GM21619 (cell line): ENCODE data around the gene EVX1.

Experiments
- ATAC-seq: cut with Tn5 transposase; IDR thresholded peaks from one replicate; pipeline ENCODE4 v1.9.1; 2021; ENCODE audit not compliant: unreplicated experiment

Gene EVX1

DNA sequence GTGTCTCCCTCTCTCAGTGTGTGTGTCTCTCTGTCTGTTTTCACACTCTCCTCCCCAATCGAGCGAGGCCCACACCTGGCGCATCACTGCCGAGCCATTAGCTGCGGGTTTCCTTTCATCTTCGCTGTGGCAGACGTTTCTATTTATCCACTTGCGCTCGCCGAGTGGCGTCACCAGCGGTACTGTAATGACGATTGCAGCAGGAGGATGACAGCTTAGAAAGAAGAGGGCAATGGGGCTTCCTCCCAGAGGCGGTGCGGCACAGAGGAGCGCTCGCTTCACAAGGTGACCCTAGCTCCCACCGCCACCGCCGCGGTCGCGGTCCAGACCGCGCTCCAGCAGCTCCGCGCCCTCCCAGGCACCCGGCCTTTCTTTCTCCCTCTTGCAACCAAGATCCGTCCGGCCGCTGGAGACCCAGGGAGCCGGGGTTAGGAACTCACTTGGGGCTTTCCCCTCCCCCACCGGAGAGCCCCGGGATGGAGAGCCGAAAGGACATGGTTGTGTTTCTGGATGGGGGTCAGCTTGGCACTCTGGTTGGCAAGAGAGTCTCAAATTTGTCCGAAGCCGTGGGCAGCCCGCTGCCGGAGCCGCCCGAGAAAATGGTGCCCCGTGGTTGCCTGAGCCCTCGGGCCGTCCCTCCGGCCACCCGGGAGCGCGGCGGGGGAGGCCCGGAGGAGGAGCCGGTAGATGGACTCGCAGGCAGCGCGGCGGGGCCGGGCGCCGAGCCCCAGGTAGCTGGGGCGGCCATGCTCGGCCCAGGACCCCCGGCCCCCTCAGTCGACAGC lies at the start of gene EVX1:
Gene EVX1, plus strand, starts transcription at position 248 of the 785 bp plus-strand sequence. Its CDS starts 229 bp downstream, at position 477.
- ATAC-seq, result no peak

DNA sequence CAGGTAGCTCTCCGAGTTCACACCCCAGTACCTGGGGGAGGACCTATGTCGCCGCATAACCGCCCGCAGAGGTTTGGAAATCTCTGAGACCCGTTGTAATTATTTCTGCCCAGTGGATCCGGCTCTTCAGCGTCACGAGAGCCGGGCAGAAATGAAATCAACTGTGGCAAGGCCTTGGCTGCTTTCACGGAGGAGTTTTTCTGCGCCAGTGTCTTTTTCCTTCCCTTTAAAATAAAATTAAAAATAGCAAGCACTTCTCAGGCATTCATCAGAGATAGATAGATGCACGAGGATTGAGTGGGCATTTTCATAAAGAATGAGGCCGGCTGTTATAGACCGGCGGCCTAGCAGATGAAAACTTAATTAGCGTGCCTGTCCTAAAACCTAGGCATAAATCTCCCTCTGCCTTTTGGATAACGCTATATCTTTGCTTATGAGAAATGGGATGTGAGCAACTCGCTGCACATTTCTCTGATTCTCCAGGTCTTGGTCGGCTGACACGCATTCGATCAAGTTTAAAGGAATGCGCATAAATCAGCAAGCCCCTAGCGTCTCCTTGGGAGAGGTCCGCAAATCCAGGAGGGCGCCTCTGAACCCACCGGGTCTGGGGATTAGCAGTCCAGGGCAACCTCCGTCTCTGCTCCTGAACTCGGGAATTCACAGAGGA lies 49.1 kb upstream of the EVX1 start:
- ATAC-seq, result no peak

- ATAC-seq, result no peak
Measured at GRCh38 chr7:27194002-27194352, 48.6 kb upstream of the EVX1 start.

DNA sequence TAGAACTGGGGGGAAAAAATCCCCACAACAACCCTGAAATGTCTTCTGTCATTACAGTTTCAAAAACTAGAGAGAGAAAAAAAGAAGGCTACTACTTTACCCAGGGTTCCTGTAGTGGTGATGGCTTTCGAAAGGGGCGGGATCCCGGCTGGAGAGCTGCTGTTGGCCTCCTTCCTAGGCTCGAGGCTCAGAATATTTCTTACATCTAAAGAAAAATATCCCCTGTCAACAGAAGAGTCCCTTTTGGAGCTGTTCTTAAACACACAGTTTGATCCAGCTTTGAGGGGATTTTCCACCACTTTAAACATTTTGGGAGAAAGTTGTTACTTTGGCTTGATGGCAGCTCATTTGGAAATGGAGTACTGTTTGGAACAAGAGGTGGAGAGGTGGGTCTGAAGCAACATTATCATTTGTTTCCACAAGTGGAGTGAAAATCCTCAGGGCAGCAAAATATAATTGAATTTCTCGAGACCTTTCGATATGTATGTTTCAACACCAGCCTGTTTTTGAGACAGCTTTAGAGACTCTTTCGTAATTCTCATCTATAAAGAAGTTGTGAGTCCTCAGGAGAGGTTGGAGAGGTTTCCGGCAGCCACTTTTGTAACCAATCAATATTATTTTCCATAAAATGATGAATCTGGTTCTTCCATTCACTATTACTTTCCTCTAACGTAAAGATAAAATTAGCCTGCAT lies 47.8 kb upstream of the EVX1 start:
- ATAC-seq, result no peak

GRCh38 chr7:27196287-27196767 lies 46.3 kb upstream of the EVX1 start:
- no peak for ATAC-seq

DNA sequence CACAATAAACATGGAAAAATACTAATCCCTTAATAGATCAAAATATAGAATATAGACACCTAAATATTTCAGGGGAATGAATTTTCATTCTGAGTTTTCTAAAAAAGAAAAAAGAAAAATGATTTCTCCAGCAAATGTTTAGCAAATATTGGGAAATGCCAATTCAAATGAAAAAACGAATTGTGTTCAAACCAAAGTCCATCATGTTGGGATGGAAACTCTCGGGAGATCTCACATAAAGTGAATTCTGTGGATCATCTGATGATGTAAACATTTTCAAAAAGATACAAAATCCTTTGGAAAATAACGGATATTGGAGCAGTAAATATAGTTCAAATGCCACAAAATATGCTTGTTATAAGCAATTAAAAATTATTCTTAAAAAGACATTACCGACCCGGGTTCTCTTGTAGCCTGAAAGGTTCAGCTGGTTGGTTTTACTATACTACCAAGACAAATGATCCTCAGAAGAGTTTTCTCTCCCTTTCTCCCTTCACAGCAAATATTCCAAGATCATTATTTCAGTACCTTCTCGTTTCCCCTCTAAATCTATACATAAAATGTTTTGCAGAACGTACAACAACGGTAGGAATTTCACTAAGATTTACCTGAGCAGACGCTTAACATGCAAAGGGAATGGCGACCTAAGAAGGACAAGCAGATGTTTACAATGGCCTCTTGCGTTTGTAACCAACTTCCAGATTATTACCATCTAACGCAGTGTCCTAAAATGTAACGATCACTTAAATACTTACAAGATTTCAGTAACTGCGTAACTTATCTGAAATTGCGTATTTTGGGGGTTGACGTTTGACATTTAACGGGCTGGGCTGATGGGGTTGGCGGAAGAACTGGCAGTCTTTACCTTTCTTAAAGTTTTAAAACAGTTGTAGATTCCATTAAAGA lies 45.2 kb upstream of the EVX1 start:
- no peak for ATAC-seq

GRCh38 chr7:27198138-27198841 lies 44.3 kb upstream of the EVX1 start:
- ATAC-seq, result no peak

GRCh38 chr7:27198871-27199801 lies 43.5 kb upstream of the EVX1 start:
- no peak for ATAC-seq

DNA sequence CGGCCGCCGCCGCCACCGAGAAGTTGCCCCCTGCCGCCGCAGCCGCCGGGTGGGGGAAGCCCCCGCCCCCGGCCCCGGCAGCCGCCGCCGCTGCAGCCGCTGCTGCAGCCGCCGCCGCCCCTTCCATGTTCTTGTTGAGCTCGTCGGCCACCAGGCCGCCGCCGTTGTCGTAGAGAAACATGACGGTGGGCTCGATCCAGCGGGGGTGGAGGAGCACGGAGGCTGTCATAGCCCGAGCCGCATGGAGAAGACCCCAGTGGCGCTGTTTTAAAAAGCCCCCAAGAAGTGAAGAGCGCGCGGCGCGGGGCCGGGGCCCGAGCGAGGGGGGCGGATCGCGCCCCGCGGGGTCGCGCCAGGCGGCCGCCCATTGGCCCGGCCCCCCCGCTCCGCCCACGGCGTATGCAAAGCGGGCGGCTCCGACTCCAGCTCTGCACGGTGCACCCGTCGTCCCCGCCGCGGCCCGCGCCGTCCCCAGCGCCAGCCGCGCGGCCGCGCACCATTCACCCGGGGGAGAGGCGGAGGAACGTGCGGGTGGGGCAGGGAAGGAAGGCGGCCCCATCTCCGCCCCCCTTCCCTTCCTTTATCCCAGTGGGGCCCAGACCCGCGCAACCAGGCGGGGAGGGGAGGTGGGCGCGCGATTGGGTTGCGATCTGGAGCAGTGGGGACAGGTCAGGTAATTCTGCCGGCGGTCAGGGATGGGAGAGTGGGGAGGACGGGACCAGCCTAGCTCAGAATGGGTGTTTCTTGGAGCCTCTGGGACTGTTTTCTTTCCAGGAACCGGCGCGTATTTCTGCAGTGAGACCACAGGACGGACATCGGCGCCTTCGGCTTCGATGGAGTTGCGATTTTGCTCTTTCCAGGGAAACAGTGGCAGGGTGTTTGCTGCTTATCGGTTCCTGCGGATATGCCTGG lies 42.5 kb upstream of the EVX1 start, which contains the start of gene HOXA13:
Gene HOXA13, minus strand, starts transcription at position 243 of the 912 bp plus-strand sequence. Its CDS starts 14 bp downstream, at position 229.
- ATAC-seq, result no peak

- no peak for ATAC-seq
Measured at GRCh38 chr7:27200761-27201579, 41.6 kb upstream of the EVX1 start.

DNA sequence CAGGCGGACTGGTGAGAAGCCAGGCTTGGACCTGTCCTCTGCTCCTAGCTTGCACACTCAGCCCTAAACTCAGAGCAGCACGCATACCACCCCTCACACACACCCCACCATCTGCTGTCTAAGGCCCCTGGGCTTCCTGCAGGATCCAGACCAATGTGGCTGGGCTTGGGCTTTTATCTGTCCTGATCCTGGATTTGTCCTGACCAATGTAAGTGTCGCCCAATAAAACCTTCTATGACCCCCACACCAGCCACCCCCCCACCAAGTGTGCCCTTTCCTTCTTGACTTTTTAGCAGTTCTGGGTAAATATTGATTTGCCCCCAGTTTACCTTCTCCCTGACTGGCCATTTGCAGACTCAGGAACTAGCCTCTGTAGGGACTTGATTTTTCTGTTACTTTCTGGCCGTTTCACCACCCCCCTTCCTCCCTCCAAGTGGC lies 41.0 kb upstream of the EVX1 start:
- ATAC-seq, result no peak

DNA sequence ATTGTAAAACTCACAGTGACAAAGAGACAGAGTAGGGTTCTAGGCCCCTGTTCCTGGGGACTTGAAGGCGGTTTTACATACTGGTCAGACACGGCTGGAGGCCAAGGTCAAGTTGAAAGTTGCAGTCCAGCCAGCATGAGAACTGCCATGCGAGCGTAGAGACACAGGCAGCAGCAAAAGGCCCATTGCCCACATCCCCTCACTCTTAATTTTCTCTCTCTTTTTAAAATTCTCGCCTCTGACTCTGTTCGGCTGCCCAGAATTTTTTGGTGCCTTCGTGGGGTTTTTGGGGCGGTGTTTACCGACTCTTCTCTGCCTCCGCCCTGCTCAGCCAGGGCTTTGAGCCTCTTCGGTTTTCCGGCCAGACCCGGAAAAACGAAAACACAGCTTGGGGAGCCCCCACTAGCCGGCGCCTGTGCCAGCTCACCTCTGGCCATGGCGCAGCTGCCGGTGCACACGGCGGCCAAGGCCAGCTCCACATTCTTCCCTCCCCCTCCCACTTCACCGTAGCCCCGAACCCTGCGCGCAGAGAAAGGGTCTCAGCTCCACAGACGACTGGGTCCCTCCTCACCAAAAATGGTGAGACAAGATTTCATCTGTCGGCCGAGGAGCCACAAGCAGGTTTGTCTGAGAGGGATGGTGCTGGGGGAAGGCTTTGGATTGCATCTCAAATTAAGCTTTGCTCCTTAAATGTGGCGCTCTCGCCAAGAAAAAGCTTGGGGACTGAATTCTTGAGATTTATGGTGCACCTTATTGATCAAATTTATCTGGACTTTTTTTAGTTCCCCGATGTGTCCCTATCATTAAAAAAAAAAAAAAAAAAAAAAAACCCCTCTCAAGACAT lies 40.4 kb upstream of the EVX1 start:
- ATAC-seq, result no peak

DNA sequence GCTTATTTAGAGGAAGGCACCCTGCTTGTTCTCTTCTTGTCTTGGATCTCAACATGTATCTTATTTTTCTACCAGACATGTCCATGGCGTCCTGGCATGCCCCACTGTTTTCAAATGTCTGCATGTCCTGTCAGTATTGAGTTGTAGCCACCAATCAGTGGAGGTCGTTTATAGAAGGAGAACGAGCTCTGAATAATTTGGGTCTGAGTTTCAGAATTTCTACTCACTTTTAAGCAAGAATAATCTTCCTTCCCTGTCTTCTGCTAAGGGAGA lies 39.8 kb upstream of the EVX1 start:
- no peak for ATAC-seq

- ATAC-seq, result no peak
Measured at GRCh38 chr7:27203365-27203953, 39.1 kb upstream of the EVX1 start.

- ATAC-seq, result no peak
Measured at GRCh38 chr7:27203964-27204594, 38.5 kb upstream of the EVX1 start.
